NCI-H2107 (cell line): ENCODE results near the gene UBAC2.

Experiments
- DNase-seq: peaks from one replicate; lab custom pipeline; 2025; lab: John Stamatoyannopoulos, UW

Gene UBAC2

GRCh38 chr13:99270518-99270917, 69.9 kb downstream of the UBAC2 start:
- no peak for DNase-seq

- DNase-seq: no peak
Observed at GRCh38 chr13:99271249-99271648, 70.6 kb downstream of the UBAC2 start.

DNA sequence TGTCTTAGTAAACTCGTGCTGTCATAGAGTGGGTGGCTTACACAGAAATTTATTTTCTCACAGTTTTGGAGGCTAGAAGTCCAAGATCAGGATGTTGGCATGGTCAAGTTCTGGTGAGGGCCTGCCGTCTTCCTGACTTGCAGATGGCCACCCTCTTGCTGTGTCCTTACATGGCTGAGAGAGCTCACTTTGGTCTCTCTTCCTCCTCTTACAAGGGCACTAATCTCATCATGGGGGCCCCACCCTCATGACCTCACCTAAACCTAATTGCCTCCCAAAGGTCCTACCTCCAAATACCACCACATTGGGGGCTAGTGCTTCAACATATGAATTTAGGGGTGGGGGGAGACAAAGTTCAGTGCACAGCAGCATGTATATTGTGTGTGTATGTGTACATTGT, 71.8 kb downstream of the UBAC2 start:
- DNase-seq: no peak

- DNase-seq: no peak
Observed at GRCh38 chr13:99273128-99273527, 72.5 kb downstream of the UBAC2 start.

- no peak for DNase-seq
Observed at GRCh38 chr13:99275093-99275469, 74.4 kb downstream of the UBAC2 start.

DNA sequence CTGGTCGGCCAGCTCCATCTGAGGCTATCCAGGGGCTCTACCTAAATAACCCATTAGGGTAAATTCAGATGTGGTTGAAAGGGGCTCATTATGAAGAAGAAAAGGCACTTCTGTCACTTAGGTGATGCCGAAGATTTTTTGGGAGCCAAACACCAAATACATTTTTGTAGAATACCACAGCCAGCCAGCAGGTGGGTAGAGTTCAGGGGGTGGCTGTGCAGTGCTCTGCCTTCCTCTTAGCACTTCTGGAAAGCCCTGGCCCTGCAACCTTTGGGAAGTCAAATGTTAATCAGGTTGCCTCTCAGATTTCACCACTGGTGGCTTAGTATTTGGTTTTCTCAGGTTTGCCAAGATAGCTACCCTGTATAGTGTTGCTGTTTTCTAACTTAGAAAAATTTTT, 76.1 kb downstream of the UBAC2 start:
- DNase-seq: no peak

DNA sequence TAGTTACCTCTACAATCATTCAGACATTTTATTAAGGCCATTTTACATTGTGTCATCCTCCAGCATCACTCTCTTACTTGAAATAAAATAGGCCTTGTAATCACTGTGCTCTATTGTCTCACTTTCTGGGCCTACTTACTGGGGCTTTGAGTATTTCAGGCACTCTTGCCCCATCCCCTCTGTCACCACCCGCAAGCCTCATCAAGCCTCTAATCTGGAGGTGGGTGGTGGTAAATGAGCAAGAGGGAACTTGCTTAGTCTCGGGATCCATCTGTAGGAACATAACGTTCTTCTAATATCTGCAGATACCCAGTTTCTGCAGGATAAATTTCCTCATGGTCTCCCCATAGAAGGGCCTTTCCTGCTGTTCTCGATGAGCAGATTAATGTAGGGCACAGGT, 77.0 kb downstream of the UBAC2 start:
- no peak for DNase-seq

DNA sequence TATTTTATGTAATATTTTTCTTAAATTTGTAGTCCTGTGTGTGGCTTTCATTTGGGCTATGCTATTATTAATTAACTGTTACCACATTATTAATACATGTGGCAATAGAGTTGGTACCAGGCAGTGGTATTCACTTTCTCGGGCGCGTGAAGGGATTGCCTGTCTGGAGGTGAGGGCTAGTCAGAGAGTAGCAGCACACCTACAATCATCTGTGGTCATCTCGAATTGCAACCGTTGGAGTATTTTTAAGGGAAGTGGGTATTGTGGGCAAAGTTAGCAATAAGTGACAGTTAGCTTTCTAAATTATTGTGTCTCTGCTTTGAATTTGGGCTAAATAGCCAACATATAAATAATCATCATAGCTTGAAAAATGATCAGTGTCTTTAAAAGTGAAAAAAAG, 77.5 kb downstream of the UBAC2 start:
- no peak for DNase-seq

- DNase-seq: no peak
Observed at GRCh38 chr13:99278843-99279242, 78.2 kb downstream of the UBAC2 start.

DNA sequence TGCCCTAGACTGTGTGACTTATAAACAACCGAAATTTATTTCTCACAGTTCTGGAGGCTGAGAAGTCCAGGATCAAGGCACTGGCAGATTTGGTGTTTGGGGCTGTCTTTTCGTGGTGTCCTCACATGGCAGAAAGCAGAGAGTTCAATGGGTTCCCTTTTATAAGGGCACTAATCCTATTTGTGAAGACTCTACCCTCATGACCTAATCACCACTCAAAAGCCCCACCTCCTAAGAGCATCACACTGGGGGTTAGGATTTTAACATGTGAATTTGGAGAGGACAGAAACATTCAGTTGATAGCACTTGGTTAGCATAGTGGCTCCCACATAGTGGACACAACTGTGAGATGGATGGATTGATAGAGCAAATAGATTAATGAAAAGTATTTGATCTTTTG, 79.0 kb downstream of the UBAC2 start:
- DNase-seq: no peak

- no peak for DNase-seq
Observed at GRCh38 chr13:99280166-99280565, 79.5 kb downstream of the UBAC2 start.

DNA sequence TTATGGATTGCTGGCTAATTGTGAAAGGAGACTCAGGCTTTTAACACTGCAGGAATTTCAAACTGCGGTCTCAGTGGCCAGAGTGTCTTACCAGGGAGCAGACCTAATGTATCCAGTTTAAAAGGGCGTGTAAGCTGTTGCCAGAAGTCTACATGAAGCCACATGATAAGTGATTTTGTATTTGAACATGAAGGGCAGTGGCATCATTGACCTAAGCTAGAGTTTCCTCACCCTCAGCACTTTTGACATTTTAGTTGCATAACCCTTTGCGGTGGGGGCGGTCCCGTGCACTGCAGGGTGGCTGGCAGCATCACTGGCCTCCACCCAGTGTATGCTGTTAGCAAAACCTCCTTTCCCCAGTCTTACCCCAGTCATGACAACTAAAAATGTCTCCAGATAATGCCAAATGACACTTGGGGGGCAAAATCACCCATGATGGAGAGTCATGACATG, 81.2 kb downstream of the UBAC2 start:
- no peak for DNase-seq

- DNase-seq: no peak
Observed at GRCh38 chr13:99282264-99283231, 81.9 kb downstream of the UBAC2 start.

DNA sequence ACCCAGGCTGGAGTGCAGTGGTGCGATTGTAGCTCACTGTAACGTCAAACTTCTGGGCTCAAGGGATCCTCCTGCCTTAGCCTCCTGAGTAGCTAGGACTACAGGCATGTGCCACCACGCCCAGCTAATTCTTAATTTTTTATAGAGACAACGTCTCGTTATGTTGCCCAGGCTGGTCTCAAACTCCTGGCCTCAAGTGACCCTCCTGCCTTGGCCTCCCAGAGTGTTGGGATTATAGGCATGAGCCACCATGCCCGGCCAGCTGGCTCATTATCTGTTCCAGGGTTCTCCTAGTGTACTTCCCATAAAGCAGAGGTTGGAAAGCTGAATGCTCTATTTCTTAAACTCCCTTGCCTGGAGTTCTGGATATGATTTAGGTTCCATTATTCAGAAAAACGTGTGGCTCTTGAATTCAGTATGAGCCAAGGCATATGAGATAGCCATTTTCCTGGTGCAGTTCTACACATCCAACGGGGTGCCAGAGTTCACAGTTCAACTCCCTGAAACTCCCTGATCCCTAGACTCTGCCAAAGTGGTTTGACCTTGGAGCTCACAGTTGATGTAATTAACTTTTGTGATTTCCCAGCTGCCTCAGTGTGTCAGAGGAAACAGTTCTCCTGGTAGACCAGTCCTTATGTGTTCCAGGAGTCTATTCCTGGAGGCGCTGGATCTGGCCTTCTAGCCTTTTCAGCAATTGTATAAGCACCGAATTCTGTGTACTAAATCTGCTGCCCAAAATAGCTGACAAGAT, 85.0 kb downstream of the UBAC2 start:
- DNase-seq: no peak

GRCh38 chr13:99287551-99287950, 86.9 kb downstream of the UBAC2 start:
- no peak for DNase-seq

- no peak for DNase-seq
Observed at GRCh38 chr13:99288089-99288488, 87.4 kb downstream of the UBAC2 start.

DNA sequence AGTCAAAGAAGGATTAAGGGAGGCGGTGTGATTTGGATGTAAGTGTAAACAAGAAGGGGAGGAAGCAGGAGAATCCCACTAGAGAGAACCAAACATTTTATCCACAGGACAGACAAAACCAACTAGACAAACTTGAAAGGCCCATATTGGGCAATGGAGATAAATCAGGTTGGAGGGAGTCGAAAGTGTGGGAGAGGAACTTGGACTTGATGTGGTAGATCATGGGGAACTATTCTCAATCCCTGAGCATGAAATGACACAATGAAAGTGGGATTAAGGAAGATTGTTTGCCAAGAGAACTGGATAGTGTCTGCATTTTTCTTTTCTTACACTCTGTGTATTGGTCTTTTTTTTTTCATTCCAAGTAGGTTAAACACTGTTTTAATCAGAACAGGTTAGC, 88.6 kb downstream of the UBAC2 start:
- DNase-seq: no peak

GRCh38 chr13:99289674-99290337, 89.2 kb downstream of the UBAC2 start:
- no peak for DNase-seq

DNA sequence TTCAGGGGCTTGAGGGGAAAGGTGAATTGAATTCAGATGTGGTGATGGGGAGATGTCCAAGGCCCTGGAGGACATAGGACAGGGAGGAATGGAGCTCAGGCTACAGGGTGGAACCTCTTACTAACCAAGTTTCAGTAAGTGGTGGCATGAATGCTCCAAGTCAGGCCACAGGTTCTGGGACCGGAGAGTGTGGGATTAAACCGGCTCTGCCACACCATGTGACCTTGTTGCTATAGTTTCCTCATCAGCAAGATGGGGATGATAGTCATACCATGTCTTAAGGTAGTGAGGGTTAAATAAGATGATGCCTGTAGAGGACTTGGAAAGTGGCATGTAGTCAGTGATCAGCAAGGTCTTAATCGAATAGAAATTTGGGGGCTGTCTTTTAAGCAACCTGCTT, 90.2 kb downstream of the UBAC2 start:
- DNase-seq: no peak

GRCh38 chr13:99293178-99293577, 92.5 kb downstream of the UBAC2 start:
- DNase-seq: no peak

GRCh38 chr13:99294198-99294597, 93.5 kb downstream of the UBAC2 start:
- DNase-seq: no peak

GRCh38 chr13:99294958-99295357, 94.3 kb downstream of the UBAC2 start:
- DNase-seq: no peak
